Astrocyte (in vitro differentiated cells and primary cell): ENCODE results near the gene TIPIN. TPM values are rescaled to one million over a fixed set of nuclear protein-coding genes. Genes with fewer than 3 reads are reported as not detected.

Experiments used
- DNase-seq: peaks from one replicate; pipeline ENCODE4 v3.0.0-alpha.2; 2010; ENCODE audit warnings: low read depth
- FAIRE-seq: peaks from 2 replicates; lab custom pipeline; 2011; peaks lifted over from hg19 to GRCh38; lab: Jason Lieb, UNC
- H2AFZ ChIP-seq: 2 replicates; pipeline ENCODE4 v1.6.0; 2012; ENCODE audit warnings: low read depth, low read length, inconsistent platforms
- H3K27ac ChIP-seq: 2 replicates; pipeline ENCODE4 v1.5.1; 2011; ENCODE audit warnings: low read depth, low read length, inconsistent platforms
- H3K27me3 ChIP-seq: 2 replicates; pipeline ENCODE4 v1.6.0; 2011; ENCODE audit warnings: low read length, inconsistent platforms; ENCODE audit not compliant: insufficient read depth
- H3K36me3 ChIP-seq: 2 replicates; pipeline ENCODE4 v1.5.1; 2011; ENCODE audit warnings: low read length, inconsistent platforms; ENCODE audit not compliant: insufficient read depth
- H3K4me1 ChIP-seq: 2 replicates; pipeline ENCODE4 v1.5.1; 2011; ENCODE audit warnings: low read length, inconsistent platforms; ENCODE audit not compliant: insufficient read depth
- H3K4me2 ChIP-seq: 2 replicates; pipeline ENCODE4 v1.6.0; 2012; ENCODE audit warnings: low read length, inconsistent platforms
- H3K4me3 ChIP-seq: 2 replicates; pipeline ENCODE4 v1.5.1; 2011; ENCODE audit warnings: low read depth, mild to moderate bottlenecking, low read length, inconsistent platforms; ENCODE audit not compliant: insufficient read depth
- H3K79me2 ChIP-seq: 2 replicates; pipeline ENCODE4 v1.6.0; 2012; ENCODE audit warnings: mild to moderate bottlenecking, low read length, inconsistent platforms; ENCODE audit not compliant: insufficient read depth
- H3K9ac ChIP-seq: 2 replicates; pipeline ENCODE4 v1.6.0; 2012; ENCODE audit warnings: mild to moderate bottlenecking, low read length, inconsistent platforms
- H3K9me3 ChIP-seq: 2 replicates; pipeline ENCODE4 v1.5.1; 2012; ENCODE audit warnings: low read depth, mild to moderate bottlenecking, low read length, inconsistent platforms; ENCODE audit not compliant: insufficient read depth
- H4K20me1 ChIP-seq: 2 replicates; pipeline ENCODE4 v1.6.0; 2012; ENCODE audit warnings: low read length, inconsistent platforms; ENCODE audit not compliant: insufficient read depth
- H3K27ac Mint-ChIP-seq: one replicate; pipeline ENCODE4 v1.8.0; 2021; ENCODE audit warnings: mild to moderate bottlenecking, mixed read lengths; ENCODE audit not compliant: unreplicated experiment
- H3K27me3 Mint-ChIP-seq: one replicate; pipeline ENCODE4 v1.8.0; 2021; ENCODE audit warnings: low read depth, mixed read lengths; ENCODE audit not compliant: unreplicated experiment
- H3K36me3 Mint-ChIP-seq: one replicate; pipeline ENCODE4 v1.8.0; 2021; ENCODE audit warnings: low read depth, mixed read lengths; ENCODE audit not compliant: unreplicated experiment
- H3K4me1 Mint-ChIP-seq: one replicate; pipeline ENCODE4 v1.8.0; 2021; ENCODE audit warnings: low read depth, mixed read lengths; ENCODE audit not compliant: unreplicated experiment
- H3K4me3 Mint-ChIP-seq: one replicate; pipeline ENCODE4 v1.8.0; 2021; ENCODE audit warnings: mild to moderate bottlenecking, moderate library complexity, mixed read lengths; ENCODE audit not compliant: unreplicated experiment
- H3K9me3 Mint-ChIP-seq: one replicate; pipeline ENCODE4 v1.8.0; 2021; ENCODE audit warnings: mild to moderate bottlenecking, mixed read lengths; ENCODE audit not compliant: unreplicated experiment
- EZH2 ChIP-seq: IDR thresholded peaks from 2 replicates; pipeline ENCODE4 v1.6.1; 2012; ENCODE audit warnings: mild to moderate bottlenecking, low read length, inconsistent platforms; ENCODE audit not compliant: insufficient read depth
- total RNA-seq: library from RNA; stranded (reverse); gene quantifications from 2 replicates; pipeline ENCODE4 v1.2.1, GENCODE V29; 2021
- TF ChIP-seq, protein P1 (sequence below): IDR thresholded peaks from 2 replicates; pipeline ENCODE4 v1.5.1; 2011; ENCODE audit warnings: low read depth, mild to moderate bottlenecking, inconsistent platforms, low read length, moderate library complexity; ENCODE audit not compliant: insufficient read depth

Gene TIPIN
- total RNA-seq, 1 donor from 2014 or later: 5.6 TPM

DNA sequence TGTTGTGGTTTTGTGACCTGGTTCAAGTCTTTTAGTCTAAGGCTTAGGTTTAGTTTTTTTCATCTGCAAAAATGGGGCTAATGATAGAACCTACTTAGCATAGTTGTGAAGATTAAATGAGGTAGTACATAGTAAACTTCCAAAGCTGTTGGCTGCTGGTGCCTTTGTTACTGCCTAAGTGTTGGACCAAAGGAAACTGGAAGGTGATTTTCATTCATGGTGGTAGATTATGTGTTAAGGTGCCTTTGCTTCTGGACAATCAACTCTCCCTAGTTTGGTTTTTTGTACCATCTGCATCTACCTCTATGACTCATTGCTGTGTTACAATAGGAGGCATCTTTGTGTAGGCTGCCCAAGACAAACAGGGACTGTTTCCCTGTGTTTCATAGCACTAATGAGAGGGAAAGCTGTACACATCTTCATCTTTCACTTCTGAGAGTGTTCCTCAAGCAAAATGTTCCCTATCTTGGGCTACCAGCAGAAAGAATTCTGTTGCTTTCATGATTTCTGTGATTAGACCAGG lies 33.4 kb upstream of the TIPIN start:
- Histone ChIP-seq H3K9me3 (no peaks in the 10 kb centered on the region), H3K36me3 (no peaks in the 10 kb centered on the region), H4K20me1 (peaks cover 67% of the 10 kb centered on the region), H3K4me1 (peaks cover 14% of the 10 kb centered on the region), H3K79me2 (peaks cover 73% of the 10 kb centered on the region), H3K4me2 (peak overlapping the region; percentile 21), H3K27ac (no peak overlapping the region), H3K27me3 (no peaks in the 10 kb centered on the region), H2AFZ (no peak overlapping the region), H3K9ac (no peak overlapping the region), H3K4me3 (no peak overlapping the region)
- H3K9me3 Mint-ChIP-seq: no peaks in the 10 kb centered on the region
- TF ChIP-seq, protein P1, sequence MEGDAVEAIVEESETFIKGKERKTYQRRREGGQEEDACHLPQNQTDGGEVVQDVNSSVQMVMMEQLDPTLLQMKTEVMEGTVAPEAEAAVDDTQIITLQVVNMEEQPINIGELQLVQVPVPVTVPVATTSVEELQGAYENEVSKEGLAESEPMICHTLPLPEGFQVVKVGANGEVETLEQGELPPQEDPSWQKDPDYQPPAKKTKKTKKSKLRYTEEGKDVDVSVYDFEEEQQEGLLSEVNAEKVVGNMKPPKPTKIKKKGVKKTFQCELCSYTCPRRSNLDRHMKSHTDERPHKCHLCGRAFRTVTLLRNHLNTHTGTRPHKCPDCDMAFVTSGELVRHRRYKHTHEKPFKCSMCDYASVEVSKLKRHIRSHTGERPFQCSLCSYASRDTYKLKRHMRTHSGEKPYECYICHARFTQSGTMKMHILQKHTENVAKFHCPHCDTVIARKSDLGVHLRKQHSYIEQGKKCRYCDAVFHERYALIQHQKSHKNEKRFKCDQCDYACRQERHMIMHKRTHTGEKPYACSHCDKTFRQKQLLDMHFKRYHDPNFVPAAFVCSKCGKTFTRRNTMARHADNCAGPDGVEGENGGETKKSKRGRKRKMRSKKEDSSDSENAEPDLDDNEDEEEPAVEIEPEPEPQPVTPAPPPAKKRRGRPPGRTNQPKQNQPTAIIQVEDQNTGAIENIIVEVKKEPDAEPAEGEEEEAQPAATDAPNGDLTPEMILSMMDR: no peak
- no peak for TF ChIP-seq EZH2
- peaks cover 7% of the 10 kb centered on the region for H3K36me3 Mint-ChIP-seq
- H3K27me3 Mint-ChIP-seq: no peaks in the 10 kb centered on the region
- peaks cover 26% of the 10 kb centered on the region for H3K4me1 Mint-ChIP-seq
- H3K4me3 Mint-ChIP-seq: peak overlapping the region; percentile 45
- FAIRE-seq (no peak), DNase-seq (no peak)
- H3K27ac Mint-ChIP-seq: no peak overlapping the region

DNA sequence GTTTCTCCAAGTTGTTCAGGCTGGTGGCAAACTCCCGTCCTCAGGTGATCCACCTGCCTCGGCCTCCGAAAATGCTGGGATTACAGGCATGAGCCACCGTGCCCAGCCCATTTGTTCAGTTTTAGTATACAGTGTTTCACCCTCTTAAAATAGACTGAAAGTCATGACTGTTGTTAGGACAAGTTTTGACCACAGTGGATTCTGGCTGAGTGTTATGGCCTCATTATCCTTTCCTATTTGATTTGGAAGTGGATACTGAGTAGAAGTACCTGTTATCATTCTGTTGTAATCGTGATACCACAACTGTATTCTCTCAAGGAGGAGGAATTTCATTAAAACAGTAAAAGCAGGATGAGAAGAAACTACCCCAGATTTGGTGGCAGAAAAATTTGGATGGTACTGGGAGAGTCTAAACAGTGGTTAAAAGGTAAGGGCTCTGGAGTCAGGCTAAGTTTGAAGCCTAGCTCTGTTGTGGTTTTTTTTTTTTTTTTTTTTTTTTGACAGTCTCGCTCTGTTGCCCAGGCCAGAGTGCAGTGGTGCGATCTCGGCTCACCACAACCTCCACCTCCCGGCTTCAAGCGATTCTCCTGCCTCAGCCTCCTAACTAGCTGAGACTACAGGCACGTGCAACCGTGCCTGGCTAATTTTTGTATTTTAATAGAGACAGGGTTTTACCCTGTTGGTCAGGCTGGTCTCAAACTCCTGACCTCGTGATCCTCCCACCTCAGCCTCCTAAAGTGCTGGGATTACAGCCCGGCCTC lies 32.8 kb upstream of the TIPIN start:
- Histone ChIP-seq H3K9me3 (no peaks in the 10 kb centered on the region), H4K20me1 (peaks cover 61% of the 10 kb centered on the region), H3K27me3 (no peaks in the 10 kb centered on the region), H3K4me2 (peak overlapping the region; percentile 21), H3K4me1 (peaks cover 14% of the 10 kb centered on the region), H3K27ac (no peak overlapping the region), H3K36me3 (no peaks in the 10 kb centered on the region), H3K79me2 (peaks cover 67% of the 10 kb centered on the region), H3K4me3 (no peak overlapping the region), H2AFZ (no peak overlapping the region), H3K9ac (no peak overlapping the region)
- DNase-seq: no peak
- H3K27me3 Mint-ChIP-seq: no peaks in the 10 kb centered on the region
- TF ChIP-seq, protein P1: no peak
- TF ChIP-seq EZH2: no peak
- peak overlapping the region; percentile 97 for H3K4me3 Mint-ChIP-seq
- no peak overlapping the region for H3K27ac Mint-ChIP-seq
- peaks cover 26% of the 10 kb centered on the region for H3K4me1 Mint-ChIP-seq
- H3K9me3 Mint-ChIP-seq: no peaks in the 10 kb centered on the region
- peaks cover 7% of the 10 kb centered on the region for H3K36me3 Mint-ChIP-seq
- no peak for FAIRE-seq

DNA sequence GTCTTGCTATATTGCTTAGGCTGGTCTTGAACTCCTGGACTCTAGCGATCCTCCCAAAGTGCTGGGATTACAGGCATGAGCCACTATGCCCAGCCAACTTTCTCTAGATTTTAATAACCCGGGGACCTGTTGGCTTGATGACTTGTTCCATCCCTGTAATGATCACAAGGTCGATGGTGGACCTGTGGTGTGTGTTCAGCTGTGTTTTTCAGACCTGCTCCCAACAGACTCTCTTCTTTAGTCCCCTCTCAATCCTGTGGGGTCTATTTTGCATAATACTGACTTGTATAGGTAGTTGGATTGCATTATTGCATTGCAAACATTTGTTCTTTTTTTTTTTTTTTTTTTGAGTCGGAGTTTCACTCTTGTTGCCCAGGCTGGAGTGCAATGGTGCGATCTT lies 32.1 kb upstream of the TIPIN start:
- Mint-ChIP-seq H3K27me3 (no peaks in the 10 kb centered on the region), H3K36me3 (peaks cover 3% of the 10 kb centered on the region), H3K4me3 (peak overlapping the region; percentile 97), H3K27ac (peak overlapping the region; percentile 66), H3K9me3 (no peaks in the 10 kb centered on the region), H3K4me1 (peaks cover 23% of the 10 kb centered on the region)
- DNase-seq: no peak
- H4K20me1 ChIP-seq: peaks cover 54% of the 10 kb centered on the region
- H3K4me3 ChIP-seq: peak overlapping the region; percentile 90
- no peak overlapping the region for H3K9ac ChIP-seq
- H3K4me2 ChIP-seq: peak overlapping the region; percentile 97
- peaks cover 60% of the 10 kb centered on the region for H3K79me2 ChIP-seq
- no peak overlapping the region for H3K27ac ChIP-seq
- H3K9me3 ChIP-seq: no peaks in the 10 kb centered on the region
- FAIRE-seq: no peak
- TF ChIP-seq EZH2: no peak
- TF ChIP-seq, protein P1: no peak
- H3K4me1 ChIP-seq: peaks cover 14% of the 10 kb centered on the region
- H2AFZ ChIP-seq: no peak overlapping the region
- no peaks in the 10 kb centered on the region for H3K27me3 ChIP-seq
- no peaks in the 10 kb centered on the region for H3K36me3 ChIP-seq
